Keratinocyte (primary cell): Measurements from ENCODE around the gene MROH2A.

Experiments
- EZH2 ChIP-seq: IDR thresholded peaks from one replicate; pipeline ENCODE4 v1.6.1; 2012; ENCODE audit warnings: inconsistent platforms, mild to moderate bottlenecking, low read length, moderate library complexity
- TF ChIP-seq, protein P1 (sequence below), 3 experiments: IDR thresholded peaks in 1 of 3; conservative IDR thresholded peaks in 1 of 3; optimal IDR thresholded peaks in 1 of 3; 2 replicates in 2 of 3; 3 replicates in 1 of 3; pipeline versions ENCODE3 to v1.5.1; 2011; ENCODE audit warnings: low read length in 3 of 3, mild to moderate bottlenecking in 3 of 3, moderate library complexity in 2 of 3, control low read depth in 1 of 3, inconsistent platforms in 1 of 3; ENCODE audit not compliant: insufficient read depth in 2 of 3; ENCODE audit errors: extremely low read depth in 1 of 3

DNA sequence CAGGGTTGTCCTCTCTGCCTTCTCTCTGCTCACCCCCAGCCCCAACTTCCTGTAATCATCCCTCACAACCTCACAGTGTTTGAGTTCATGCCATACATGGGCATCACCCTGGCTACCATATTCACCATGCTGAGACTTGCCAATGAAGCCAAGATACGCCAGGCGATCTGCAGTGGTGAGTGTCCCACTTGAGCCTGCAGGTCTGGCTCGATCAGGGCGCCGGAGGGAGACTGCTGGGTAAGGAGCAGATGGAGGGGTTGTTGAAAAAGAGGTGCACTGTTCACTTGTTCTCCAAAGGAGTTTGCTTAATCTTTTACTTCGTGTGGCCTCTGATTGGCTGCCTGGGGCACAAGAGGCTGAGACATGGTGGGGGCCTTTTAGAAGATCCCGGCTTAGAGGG, 14.6 kb downstream of the MROH2A start:
- TF ChIP-seq, protein P1, sequence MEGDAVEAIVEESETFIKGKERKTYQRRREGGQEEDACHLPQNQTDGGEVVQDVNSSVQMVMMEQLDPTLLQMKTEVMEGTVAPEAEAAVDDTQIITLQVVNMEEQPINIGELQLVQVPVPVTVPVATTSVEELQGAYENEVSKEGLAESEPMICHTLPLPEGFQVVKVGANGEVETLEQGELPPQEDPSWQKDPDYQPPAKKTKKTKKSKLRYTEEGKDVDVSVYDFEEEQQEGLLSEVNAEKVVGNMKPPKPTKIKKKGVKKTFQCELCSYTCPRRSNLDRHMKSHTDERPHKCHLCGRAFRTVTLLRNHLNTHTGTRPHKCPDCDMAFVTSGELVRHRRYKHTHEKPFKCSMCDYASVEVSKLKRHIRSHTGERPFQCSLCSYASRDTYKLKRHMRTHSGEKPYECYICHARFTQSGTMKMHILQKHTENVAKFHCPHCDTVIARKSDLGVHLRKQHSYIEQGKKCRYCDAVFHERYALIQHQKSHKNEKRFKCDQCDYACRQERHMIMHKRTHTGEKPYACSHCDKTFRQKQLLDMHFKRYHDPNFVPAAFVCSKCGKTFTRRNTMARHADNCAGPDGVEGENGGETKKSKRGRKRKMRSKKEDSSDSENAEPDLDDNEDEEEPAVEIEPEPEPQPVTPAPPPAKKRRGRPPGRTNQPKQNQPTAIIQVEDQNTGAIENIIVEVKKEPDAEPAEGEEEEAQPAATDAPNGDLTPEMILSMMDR (optimal IDR thresholded peaks at IDR 0.05 in 1 of 3, IDR thresholded peaks at IDR 0.05 in 1 of 3, conservative IDR thresholded peaks at IDR 0.05 in 1 of 3; ENCODE audit: extremely low read depth in 1 of 3, insufficient read depth in 2 of 3, low read length in 3 of 3): no peak
- TF ChIP-seq EZH2: no peak
